Astrocyte of the cerebellum (primary cell): Measurements from ENCODE around the gene PELI1.
A peak's percentile ranks its signal among the peaks of the same experiment; 100 is the strongest.

Experiments
- DNase-seq: peaks from one replicate; pipeline ENCODE4 v3.0.0-alpha.2; 2011; ENCODE audit warnings: low read depth
- H3K4me3 ChIP-seq: 2 replicates; pipeline ENCODE4 v1.5.1; 2011; ENCODE audit warnings: mild to moderate bottlenecking, low read depth, low read length, moderate library complexity
- CTCF ChIP-seq: IDR thresholded peaks from 2 replicates; pipeline ENCODE4 v1.5.1; 2012; ENCODE audit warnings: low read length, low read depth, moderate library complexity, mild to moderate bottlenecking; ENCODE audit errors: missing control alignments
- in situ Hi-C: cut with HindIII; loops from 2 replicates; pipeline ENCODE4 v1.10.0; 2017; ENCODE audit warnings: low sequenced_read_pairs

The PELI1 gene

GRCh38 chr2:64186699-64187605 lies 42.7 kb upstream of the PELI1 start:
- in situ Hi-C loops = no loop called here
- peak; percentile 40 for DNase-seq
- TF ChIP-seq CTCF = no peak
- H3K4me3 ChIP-seq = no peak overlapping the region

GRCh38 chr2:64179582-64180321 lies 35.5 kb upstream of the PELI1 start:
- no peak for TF ChIP-seq CTCF
- DNase-seq = no peak
- in situ Hi-C loops = no loop called here
- no peak overlapping the region for H3K4me3 ChIP-seq

GRCh38 chr2:64177315-64177714 lies 33.1 kb upstream of the PELI1 start:
- no peak for DNase-seq
- TF ChIP-seq CTCF = no peak
- no peak overlapping the region for H3K4me3 ChIP-seq
- in situ Hi-C loops = no loop called here

- TF ChIP-seq CTCF = no peak
- DNase-seq = no peak
- in situ Hi-C loops = no loop called here
- no peak overlapping the region for H3K4me3 ChIP-seq
Observed at GRCh38 chr2:64175419-64176197, 31.4 kb upstream of the PELI1 start.

- no peak overlapping the region for H3K4me3 ChIP-seq
- no peak for TF ChIP-seq CTCF
- in situ Hi-C loops = no loop called here
- no peak for DNase-seq
Observed at GRCh38 chr2:64173156-64174135, 29.2 kb upstream of the PELI1 start.
